ENCODE measurements around the gene MYT1. TPM values are rescaled to one million over a fixed set of nuclear protein-coding genes. Genes with fewer than 3 reads are reported as not detected.

The MYT1 gene
- total RNA-seq, 1 experiment from 2014 or later, result 2.0 TPM

DNA sequence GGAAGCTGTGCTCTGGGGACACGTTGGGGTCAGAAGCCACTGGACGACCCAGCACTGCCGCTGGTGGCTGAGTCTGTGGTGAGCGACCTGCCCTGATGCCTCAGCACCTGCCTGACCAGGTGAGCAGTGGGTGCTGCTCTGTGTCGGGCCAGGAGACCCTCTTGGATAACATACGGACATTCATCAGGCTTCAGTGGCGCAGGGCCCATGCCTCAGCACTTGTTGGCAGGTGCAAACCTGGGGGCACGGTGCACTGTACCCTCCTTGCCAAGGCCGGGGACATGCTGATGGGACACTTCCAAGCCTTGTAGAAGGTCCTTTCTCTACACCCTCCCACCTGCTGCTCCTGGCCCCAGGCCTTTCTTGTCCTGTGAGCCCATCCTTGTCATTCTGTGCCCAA, 34.1 kb downstream of the MYT1 start:
- peaks cover 8% of the 10 kb centered on the region; the same call in 1 of the 2 replicates for H3K9me3 Mint-ChIP-seq
- ATAC-seq, result no peak
- CTCF ChIA-PET, result interaction anchor here (2.2 kb wide), 1 partner anchor 25 kb away, joined by 7 read pairs; no protein-coding TSS in a partner anchor
- H3K27me3 Mint-ChIP-seq (ENCODE audit: low read depth), result no peaks in the 10 kb centered on the region
- no peak overlapping the region for H3K4me3 Mint-ChIP-seq
- no peak for TF ChIP-seq ZNF138 (CRISPR knock-in tag; conservative IDR thresholded peaks at IDR 0.05)
- no peak for TF ChIP-seq ZNF396 (CRISPR knock-in tag; IDR thresholded peaks at IDR 0.05; ENCODE audit: borderline replicate concordance)
- no peak for TF ChIP-seq ELF4 (CRISPR knock-in tag; IDR thresholded peaks at IDR 0.05; ENCODE audit: low read depth)
- no peak for TF ChIP-seq JUN (CRISPR knock-in tag; IDR thresholded peaks at IDR 0.05)
- TF ChIP-seq, protein P1, sequence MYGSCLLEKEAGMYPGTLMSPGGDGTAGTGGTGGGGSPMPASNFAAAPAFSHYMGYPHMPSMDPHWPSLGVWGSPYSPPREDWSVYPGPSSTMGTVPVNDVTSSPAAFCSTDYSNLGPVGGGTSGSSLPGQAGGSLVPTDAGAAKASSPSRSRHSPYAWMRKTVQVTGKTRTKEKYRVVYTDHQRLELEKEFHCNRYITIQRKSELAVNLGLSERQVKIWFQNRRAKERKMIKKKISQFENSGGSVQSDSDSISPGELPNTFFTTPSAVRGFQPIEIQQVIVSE (CRISPR knock-in tag; IDR thresholded peaks at IDR 0.05; ENCODE audit: borderline replicate concordance), result no peak
- TF ChIP-seq HMGA2 (CRISPR knock-in tag; IDR thresholded peaks at IDR 0.05), result no peak
- TF ChIP-seq SMAD3 (CRISPR knock-in tag; IDR thresholded peaks at IDR 0.05; ENCODE audit: borderline replicate concordance), result no peak
- TF ChIP-seq, protein P2, sequence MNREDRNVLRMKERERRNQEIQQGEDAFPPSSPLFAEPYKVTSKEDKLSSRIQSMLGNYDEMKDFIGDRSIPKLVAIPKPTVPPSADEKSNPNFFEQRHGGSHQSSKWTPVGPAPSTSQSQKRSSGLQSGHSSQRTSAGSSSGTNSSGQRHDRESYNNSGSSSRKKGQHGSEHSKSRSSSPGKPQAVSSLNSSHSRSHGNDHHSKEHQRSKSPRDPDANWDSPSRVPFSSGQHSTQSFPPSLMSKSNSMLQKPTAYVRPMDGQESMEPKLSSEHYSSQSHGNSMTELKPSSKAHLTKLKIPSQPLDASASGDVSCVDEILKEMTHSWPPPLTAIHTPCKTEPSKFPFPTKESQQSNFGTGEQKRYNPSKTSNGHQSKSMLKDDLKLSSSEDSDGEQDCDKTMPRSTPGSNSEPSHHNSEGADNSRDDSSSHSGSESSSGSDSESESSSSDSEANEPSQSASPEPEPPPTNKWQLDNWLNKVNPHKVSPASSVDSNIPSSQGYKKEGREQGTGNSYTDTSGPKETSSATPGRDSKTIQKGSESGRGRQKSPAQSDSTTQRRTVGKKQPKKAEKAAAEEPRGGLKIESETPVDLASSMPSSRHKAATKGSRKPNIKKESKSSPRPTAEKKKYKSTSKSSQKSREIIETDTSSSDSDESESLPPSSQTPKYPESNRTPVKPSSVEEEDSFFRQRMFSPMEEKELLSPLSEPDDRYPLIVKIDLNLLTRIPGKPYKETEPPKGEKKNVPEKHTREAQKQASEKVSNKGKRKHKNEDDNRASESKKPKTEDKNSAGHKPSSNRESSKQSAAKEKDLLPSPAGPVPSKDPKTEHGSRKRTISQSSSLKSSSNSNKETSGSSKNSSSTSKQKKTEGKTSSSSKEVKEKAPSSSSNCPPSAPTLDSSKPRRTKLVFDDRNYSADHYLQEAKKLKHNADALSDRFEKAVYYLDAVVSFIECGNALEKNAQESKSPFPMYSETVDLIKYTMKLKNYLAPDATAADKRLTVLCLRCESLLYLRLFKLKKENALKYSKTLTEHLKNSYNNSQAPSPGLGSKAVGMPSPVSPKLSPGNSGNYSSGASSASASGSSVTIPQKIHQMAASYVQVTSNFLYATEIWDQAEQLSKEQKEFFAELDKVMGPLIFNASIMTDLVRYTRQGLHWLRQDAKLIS (CRISPR knock-in tag; IDR thresholded peaks at IDR 0.05; ENCODE audit: borderline replicate concordance), result no peak
- TF ChIP-seq, protein P3, sequence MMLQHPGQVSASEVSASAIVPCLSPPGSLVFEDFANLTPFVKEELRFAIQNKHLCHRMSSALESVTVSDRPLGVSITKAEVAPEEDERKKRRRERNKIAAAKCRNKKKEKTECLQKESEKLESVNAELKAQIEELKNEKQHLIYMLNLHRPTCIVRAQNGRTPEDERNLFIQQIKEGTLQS (CRISPR knock-in tag; conservative IDR thresholded peaks at IDR 0.05), result no peak
- TF ChIP-seq, protein P4, sequence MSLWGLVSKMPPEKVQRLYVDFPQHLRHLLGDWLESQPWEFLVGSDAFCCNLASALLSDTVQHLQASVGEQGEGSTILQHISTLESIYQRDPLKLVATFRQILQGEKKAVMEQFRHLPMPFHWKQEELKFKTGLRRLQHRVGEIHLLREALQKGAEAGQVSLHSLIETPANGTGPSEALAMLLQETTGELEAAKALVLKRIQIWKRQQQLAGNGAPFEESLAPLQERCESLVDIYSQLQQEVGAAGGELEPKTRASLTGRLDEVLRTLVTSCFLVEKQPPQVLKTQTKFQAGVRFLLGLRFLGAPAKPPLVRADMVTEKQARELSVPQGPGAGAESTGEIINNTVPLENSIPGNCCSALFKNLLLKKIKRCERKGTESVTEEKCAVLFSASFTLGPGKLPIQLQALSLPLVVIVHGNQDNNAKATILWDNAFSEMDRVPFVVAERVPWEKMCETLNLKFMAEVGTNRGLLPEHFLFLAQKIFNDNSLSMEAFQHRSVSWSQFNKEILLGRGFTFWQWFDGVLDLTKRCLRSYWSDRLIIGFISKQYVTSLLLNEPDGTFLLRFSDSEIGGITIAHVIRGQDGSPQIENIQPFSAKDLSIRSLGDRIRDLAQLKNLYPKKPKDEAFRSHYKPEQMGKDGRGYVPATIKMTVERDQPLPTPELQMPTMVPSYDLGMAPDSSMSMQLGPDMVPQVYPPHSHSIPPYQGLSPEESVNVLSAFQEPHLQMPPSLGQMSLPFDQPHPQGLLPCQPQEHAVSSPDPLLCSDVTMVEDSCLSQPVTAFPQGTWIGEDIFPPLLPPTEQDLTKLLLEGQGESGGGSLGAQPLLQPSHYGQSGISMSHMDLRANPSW (CRISPR knock-in tag; conservative IDR thresholded peaks at IDR 0.05; ENCODE audit: low read depth), result no peak
- TF ChIP-seq, protein P5, sequence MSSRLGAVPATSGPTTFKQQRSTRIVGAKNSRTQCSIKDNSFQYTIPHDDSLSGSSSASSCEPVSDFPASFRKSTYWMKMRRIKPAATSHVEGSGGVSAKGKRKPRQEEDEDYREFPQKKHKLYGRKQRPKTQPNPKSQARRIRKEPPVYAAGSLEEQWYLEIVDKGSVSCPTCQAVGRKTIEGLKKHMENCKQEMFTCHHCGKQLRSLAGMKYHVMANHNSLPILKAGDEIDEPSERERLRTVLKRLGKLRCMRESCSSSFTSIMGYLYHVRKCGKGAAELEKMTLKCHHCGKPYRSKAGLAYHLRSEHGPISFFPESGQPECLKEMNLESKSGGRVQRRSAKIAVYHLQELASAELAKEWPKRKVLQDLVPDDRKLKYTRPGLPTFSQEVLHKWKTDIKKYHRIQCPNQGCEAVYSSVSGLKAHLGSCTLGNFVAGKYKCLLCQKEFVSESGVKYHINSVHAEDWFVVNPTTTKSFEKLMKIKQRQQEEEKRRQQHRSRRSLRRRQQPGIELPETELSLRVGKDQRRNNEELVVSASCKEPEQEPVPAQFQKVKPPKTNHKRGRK (CRISPR knock-in tag; IDR thresholded peaks at IDR 0.05; ENCODE audit: borderline replicate concordance), result no peak
- TF ChIP-seq, protein P6, sequence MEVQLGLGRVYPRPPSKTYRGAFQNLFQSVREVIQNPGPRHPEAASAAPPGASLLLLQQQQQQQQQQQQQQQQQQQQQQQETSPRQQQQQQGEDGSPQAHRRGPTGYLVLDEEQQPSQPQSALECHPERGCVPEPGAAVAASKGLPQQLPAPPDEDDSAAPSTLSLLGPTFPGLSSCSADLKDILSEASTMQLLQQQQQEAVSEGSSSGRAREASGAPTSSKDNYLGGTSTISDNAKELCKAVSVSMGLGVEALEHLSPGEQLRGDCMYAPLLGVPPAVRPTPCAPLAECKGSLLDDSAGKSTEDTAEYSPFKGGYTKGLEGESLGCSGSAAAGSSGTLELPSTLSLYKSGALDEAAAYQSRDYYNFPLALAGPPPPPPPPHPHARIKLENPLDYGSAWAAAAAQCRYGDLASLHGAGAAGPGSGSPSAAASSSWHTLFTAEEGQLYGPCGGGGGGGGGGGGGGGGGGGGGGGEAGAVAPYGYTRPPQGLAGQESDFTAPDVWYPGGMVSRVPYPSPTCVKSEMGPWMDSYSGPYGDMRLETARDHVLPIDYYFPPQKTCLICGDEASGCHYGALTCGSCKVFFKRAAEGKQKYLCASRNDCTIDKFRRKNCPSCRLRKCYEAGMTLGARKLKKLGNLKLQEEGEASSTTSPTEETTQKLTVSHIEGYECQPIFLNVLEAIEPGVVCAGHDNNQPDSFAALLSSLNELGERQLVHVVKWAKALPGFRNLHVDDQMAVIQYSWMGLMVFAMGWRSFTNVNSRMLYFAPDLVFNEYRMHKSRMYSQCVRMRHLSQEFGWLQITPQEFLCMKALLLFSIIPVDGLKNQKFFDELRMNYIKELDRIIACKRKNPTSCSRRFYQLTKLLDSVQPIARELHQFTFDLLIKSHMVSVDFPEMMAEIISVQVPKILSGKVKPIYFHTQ (CRISPR knock-in tag; IDR thresholded peaks at IDR 0.05), result no peak
- H3K27ac Mint-ChIP-seq, result no peak overlapping the region
- peaks cover 24% of the 10 kb centered on the region for H3K4me1 Mint-ChIP-seq
- POLR2A ChIA-PET, result no interaction called here
- DNase-seq (ENCODE audit: low spot score), result no peak
- peaks cover 7% of the 10 kb centered on the region for H3K36me3 Mint-ChIP-seq
